Neutrophil (primary cell): ENCODE results near the gene MAP3K7.

Source experiments
- H3K27ac ChIP-seq: fragments of 200-600 bp; sonication (generic); 2 replicates; pipeline ENCODE4 v1.5.1; 2016; ENCODE audit warnings: mild to moderate bottlenecking, moderate library complexity
- H3K27me3 ChIP-seq: fragments of 200-600 bp; sonication (generic); 2 replicates; pipeline ENCODE4 v1.6.0; 2016; ENCODE audit warnings: mild to moderate bottlenecking
- H3K36me3 ChIP-seq: fragments of 200-600 bp; sonication (generic); 2 replicates; pipeline ENCODE4 v1.5.1; 2017
- H3K4me1 ChIP-seq, 2 experiments: fragments of 200-600 bp in 1 of 2; sonication (generic) in 1 of 2; 1 replicate in 1 of 2; 2 replicates in 1 of 2; pipeline versions ENCODE4 v1.5.1 to v1.6.1; 2013 to 2016; ENCODE audit warnings: low read depth in 1 of 2, low read length in 1 of 2, mild to moderate bottlenecking in 1 of 2, moderate library complexity in 1 of 2; ENCODE audit not compliant: control insufficient read depth in 1 of 2, insufficient read depth in 1 of 2
- H3K4me3 ChIP-seq, 2 experiments: fragments of 200-600 bp in 1 of 2; sonication (generic) in 1 of 2; 1 replicate in 1 of 2; 2 replicates in 1 of 2; pipeline ENCODE4 v1.5.1; 2013 to 2016; ENCODE audit warnings: low read depth in 1 of 2, low read length in 1 of 2, mild to moderate bottlenecking in 1 of 2, moderate library complexity in 1 of 2
- H3K9me3 ChIP-seq: fragments of 200-600 bp; sonication (generic); 2 replicates; pipeline ENCODE4 v1.5.1; 2016
- TF ChIP-seq, protein P1 (sequence below): fragments of 200-600 bp; sonication (generic); IDR thresholded peaks from 2 replicates; pipeline ENCODE4 v1.5.1; 2016; ENCODE audit warnings: antibody characterized with exemption

The MAP3K7 gene

DNA sequence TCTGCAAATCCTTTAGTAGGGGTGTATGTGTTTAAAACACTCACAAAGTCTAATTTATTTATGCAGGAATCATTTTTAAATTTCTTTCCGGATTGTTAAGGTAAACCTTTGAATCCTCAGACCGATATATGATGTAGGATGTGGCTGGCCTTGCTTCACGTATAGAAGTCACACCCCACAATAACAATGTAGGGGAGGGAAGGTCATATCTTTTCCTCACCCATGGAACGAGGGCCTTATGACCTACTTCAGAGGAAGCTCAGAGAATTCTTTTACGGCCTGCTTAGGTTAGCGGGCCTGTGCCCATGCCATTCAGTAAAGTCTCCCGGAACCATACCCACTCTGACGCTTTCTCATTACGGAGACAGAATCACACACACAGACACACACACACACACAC lies 102.9 kb downstream of the MAP3K7 start:
- H3K36me3 ChIP-seq, result no peaks in the 10 kb centered on the region
- no peaks in the 10 kb centered on the region for H3K9me3 ChIP-seq
- no peaks in the 10 kb centered on the region for H3K27me3 ChIP-seq
- TF ChIP-seq, protein P1, sequence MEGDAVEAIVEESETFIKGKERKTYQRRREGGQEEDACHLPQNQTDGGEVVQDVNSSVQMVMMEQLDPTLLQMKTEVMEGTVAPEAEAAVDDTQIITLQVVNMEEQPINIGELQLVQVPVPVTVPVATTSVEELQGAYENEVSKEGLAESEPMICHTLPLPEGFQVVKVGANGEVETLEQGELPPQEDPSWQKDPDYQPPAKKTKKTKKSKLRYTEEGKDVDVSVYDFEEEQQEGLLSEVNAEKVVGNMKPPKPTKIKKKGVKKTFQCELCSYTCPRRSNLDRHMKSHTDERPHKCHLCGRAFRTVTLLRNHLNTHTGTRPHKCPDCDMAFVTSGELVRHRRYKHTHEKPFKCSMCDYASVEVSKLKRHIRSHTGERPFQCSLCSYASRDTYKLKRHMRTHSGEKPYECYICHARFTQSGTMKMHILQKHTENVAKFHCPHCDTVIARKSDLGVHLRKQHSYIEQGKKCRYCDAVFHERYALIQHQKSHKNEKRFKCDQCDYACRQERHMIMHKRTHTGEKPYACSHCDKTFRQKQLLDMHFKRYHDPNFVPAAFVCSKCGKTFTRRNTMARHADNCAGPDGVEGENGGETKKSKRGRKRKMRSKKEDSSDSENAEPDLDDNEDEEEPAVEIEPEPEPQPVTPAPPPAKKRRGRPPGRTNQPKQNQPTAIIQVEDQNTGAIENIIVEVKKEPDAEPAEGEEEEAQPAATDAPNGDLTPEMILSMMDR, result no peak
- no peaks in the 10 kb centered on the region for H3K4me1 ChIP-seq
- H3K4me3 ChIP-seq, result no peak overlapping the region
- no peak overlapping the region for H3K27ac ChIP-seq

DNA sequence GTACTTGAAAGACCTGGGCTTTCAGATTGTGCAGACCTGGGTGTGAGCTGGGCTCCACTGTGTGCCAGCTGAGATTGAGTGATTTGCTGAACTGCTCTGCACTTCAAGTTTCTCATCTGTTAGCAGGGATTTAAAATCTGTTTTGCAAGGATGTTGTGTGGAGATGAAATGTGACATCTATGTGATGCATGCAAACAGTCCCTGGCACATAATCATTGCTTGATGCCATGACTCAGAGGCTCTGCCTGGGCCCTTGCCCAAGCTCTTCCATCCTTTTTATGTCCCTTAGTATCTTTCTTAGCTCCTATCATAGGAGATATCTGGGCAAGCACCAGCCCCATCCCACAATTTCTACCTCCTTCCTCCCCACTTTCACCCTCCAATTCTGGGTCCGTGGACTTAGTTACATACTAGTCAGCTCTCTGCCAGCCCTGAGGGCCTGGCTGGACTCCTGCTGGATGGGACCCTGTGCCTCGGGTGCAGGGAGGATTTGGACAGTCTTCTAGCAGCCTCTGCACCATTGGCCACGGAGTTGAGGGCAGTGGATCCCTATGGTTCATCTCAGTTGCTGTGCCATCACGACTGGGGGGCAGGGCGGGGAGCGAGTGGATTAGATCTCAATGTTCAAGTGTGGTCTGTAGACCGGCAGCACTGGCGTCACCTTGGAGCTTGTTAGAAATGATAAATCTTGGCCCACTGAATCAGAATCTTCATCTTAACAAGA lies 103.6 kb downstream of the MAP3K7 start:
- Histone ChIP-seq H3K9me3 (no peaks in the 10 kb centered on the region), H3K27me3 (no peaks in the 10 kb centered on the region), H3K4me1 (no peaks in the 10 kb centered on the region), H3K27ac (no peak overlapping the region), H3K36me3 (no peaks in the 10 kb centered on the region), H3K4me3 (no peak overlapping the region)
- TF ChIP-seq, protein P1, result no peak

DNA sequence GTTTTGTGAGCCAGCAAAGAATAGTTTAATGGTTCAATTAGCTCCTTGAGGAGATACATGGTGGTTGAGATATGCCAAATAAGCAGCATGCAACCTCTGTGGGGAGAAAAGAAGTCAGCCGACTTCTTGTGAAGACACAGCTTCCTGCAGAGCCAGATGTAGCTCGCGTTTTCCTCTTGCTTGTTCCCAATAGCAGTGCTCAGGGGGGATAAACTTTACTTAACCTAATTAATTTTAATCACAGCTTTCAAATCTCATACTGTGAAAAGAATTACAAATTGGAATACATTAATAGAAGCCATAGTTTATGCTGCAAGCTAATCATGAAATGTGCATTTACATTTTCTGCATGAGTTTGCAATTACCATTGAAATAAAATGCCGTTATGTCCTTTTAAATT lies 106.2 kb downstream of the MAP3K7 start:
- Histone ChIP-seq H3K9me3 (no peaks in the 10 kb centered on the region), H3K27ac (no peak overlapping the region), H3K27me3 (no peaks in the 10 kb centered on the region), H3K4me3 (no peak overlapping the region), H3K4me1 (no peaks in the 10 kb centered on the region), H3K36me3 (no peaks in the 10 kb centered on the region)
- TF ChIP-seq, protein P1, result no peak

DNA sequence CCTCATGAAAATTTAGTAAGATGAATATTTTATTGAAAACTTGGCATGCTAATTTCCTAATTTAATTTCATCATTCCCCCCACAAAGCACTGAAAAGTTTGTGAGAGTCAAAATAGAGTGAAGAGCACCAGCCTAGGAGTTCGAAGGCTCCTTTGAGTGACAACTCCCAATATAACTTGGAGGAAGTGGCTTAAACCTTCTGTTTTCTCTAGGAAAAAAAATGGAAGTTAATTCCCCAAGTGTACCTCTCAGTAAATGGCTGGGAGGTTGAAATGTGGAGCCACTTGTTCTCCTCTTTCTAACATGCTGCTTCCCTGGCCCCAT lies 107.3 kb downstream of the MAP3K7 start:
- Histone ChIP-seq H3K27me3 (no peaks in the 10 kb centered on the region), H3K36me3 (no peaks in the 10 kb centered on the region), H3K4me3 (no peak overlapping the region), H3K27ac (no peak overlapping the region), H3K4me1 (no peaks in the 10 kb centered on the region), H3K9me3 (no peaks in the 10 kb centered on the region)
- TF ChIP-seq, protein P1, result peak; percentile 12

DNA sequence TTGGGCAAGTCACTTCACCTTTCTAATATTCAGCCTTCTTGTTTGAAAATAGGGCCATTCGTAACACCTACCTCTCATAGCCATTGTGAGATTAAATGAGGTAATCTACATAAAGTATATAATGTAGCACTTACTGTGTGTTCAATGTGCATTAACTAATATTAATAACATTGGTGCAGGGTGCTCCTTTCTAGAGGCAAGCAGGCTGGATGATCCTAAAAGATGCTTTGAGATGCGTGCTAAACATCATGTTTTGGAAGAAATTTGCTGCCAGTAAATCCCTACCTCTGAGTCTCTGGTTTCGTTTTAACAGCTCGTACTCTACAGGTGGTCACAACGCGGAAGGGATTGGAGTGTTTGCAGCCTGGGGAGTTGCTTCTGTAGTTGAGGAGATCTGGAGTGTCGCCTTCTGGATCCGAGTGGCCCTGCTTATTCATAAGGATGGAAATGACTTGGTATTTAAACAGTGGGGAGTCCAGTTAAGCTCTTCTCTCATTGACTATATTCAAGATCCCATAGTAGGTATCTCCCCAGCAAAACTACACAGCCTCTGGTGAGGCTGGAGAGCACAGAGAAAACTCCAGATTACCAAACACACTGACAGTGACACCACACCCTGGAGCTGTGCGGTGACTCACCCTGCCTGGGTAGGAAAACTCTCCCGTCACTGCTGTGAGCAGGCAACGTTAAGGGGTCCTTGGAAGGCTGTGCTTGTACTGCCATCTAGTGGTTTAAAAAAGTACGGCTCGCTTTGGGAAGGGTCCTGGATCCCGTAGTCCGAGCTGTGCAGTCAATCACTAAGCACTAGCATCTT lies 107.9 kb downstream of the MAP3K7 start:
- no peaks in the 10 kb centered on the region for H3K9me3 ChIP-seq
- no peaks in the 10 kb centered on the region for H3K36me3 ChIP-seq
- H3K4me1 ChIP-seq, result no peaks in the 10 kb centered on the region
- H3K27ac ChIP-seq, result no peak overlapping the region
- TF ChIP-seq, protein P1, result peak; percentile 75
- H3K27me3 ChIP-seq, result no peaks in the 10 kb centered on the region
- H3K4me3 ChIP-seq, result no peak overlapping the region
